ENCODE data around the gene N4BP2L2. TPM values are rescaled to one million over a fixed set of nuclear protein-coding genes. Genes with fewer than 3 reads are reported as not detected.

Gene N4BP2L2
- total RNA-seq, 1 experiment from 2014 or later, result 92.7 TPM

DNA sequence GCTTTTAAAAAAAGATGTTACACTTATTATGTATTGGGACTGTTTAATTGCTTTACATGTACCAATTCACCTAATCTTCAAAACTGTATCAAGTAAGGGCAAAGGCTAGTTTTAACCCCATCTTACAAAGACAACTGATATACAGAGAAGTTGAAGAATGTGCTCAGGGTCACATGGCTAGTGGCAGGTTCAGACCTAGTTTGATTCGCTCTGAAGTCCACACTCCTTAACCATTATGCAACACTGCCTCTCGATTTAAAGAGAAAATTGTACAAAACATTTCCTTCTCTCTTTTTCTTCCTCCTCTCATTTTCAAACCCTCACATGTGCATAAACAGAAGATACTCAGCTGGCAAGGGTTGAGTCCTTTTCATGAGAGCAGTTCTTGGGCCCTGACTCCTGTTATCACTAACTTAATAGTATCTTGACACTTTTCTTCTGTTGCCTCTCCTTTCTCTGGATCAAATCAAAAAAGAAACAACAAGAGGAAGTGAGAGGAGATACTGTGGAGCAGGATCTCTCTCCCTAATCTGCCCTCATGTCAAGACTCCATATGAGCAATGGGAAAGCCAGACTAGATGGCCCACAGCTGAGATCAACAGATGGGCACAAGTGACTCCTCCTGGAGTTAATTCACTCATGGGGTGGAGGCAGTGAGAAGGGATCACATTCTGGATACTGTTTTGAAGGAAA, 91.7 kb downstream of the N4BP2L2 start:
- CTCF ChIA-PET, result no interaction called here
- H3K27ac ChIP-seq (ENCODE audit: low read depth, low read length), result no peak overlapping the region

DNA sequence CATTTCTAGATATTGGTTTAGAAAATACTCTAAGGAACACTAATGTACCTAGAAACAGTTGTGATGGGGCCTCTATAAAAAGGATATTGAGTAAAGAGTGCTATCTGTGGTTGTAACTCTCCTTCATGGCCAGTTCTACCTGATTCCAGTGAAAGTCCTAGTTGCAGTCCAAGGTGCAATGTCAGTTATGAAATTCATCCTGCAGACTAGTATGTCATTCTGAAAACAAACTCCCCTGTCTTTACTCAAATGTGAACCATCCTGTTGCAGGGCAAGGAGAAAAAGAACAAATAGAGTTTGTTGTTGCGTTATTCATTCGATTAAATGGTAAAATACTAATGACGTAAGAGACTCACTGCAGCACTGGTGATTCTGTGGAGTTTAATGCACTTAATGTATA, 92.4 kb downstream of the N4BP2L2 start:
- ChIA-PET CTCF (no interaction called here), POLR2A (no interaction called here), RAD21 (ENCODE audit: low non-redundant PET in 1 of 2, low total read pairs in 2 of 2, uncharacterized antibody in 2 of 2, unreplicated experiment in 2 of 2) (no interaction called here)
- no peaks in the 10 kb centered on the region for H3K27me3 ChIP-seq (ENCODE audit: insufficient read depth, low read length)
- H2AFZ ChIP-seq (ENCODE audit: low read depth, low read length, poor library complexity, severe bottlenecking), result no peak overlapping the region
- ATAC-seq (no peak), DNase-seq (ENCODE audit: low read depth, low spot score) (no peak)
- no peaks in the 10 kb centered on the region for H3K9me3 ChIP-seq (ENCODE audit: control insufficient read depth in 1 of 2, insufficient read depth in 1 of 2, low read depth in 1 of 2, low read length in 2 of 2)
- no peaks in the 10 kb centered on the region for H3K4me1 ChIP-seq (ENCODE audit: control insufficient read depth in 1 of 2, insufficient read depth in 2 of 2, low read length in 2 of 2)
- no peak overlapping the region for H3K4me2 ChIP-seq (ENCODE audit: low read length)
- H3K9me2 ChIP-seq (ENCODE audit: insufficient read depth), result no peaks in the 10 kb centered on the region
- H3K9ac ChIP-seq (ENCODE audit: low read length), result no peak overlapping the region
- intact Hi-C loops (cut with micrococcal nuclease), result no loop called here
- H3K27ac ChIP-seq (ENCODE audit: low read depth, low read length), result no peak overlapping the region
- no peaks in the 10 kb centered on the region; a peak in 1 of 4 replicates for H3K36me3 ChIP-seq (ENCODE audit: control insufficient read depth in 1 of 2, insufficient read depth in 2 of 2, low read length in 2 of 2)
- no peaks in the 10 kb centered on the region for H3K79me2 ChIP-seq (ENCODE audit: insufficient read depth, low read length)
- H3K4me3 ChIP-seq (replicated peaks in 1 of 2; ENCODE audit: low read depth in 1 of 2, low read length in 2 of 2), result no peak overlapping the region
- no peaks in the 10 kb centered on the region for H4K20me1 ChIP-seq (ENCODE audit: insufficient read depth)
- BruUV-seq (replicated peaks), result no TSS peak
- no peak for TF ChIP-seq EZH2 (IDR thresholded peaks at IDR 0.05)
- TF ChIP-seq, protein P1, sequence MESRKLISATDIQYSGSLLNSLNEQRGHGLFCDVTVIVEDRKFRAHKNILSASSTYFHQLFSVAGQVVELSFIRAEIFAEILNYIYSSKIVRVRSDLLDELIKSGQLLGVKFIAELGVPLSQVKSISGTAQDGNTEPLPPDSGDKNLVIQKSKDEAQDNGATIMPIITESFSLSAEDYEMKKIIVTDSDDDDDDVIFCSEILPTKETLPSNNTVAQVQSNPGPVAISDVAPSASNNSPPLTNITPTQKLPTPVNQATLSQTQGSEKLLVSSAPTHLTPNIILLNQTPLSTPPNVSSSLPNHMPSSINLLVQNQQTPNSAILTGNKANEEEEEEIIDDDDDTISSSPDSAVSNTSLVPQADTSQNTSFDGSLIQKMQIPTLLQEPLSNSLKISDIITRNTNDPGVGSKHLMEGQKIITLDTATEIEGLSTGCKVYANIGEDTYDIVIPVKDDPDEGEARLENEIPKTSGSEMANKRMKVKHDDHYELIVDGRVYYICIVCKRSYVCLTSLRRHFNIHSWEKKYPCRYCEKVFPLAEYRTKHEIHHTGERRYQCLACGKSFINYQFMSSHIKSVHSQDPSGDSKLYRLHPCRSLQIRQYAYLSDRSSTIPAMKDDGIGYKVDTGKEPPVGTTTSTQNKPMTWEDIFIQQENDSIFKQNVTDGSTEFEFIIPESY (IDR thresholded peaks at IDR 0.05; ENCODE audit: extremely low read depth, insufficient replicate concordance, low read length), result no peak
- no peak for TF ChIP-seq POLR2AphosphoS5 (IDR thresholded peaks at IDR 0.05; ENCODE audit: low read depth, low read length)
- TF ChIP-seq SIN3A (IDR thresholded peaks at IDR 0.05; ENCODE audit: low read depth), result no peak
- no peak for TF ChIP-seq POLR2A (IDR thresholded peaks at IDR 0.05; ENCODE audit: borderline replicate concordance, extremely low read depth, insufficient read depth, insufficient read length)
- no peak for TF ChIP-seq CBX3 (IDR thresholded peaks at IDR 0.05; ENCODE audit: low read depth)
- TF ChIP-seq, protein P2, sequence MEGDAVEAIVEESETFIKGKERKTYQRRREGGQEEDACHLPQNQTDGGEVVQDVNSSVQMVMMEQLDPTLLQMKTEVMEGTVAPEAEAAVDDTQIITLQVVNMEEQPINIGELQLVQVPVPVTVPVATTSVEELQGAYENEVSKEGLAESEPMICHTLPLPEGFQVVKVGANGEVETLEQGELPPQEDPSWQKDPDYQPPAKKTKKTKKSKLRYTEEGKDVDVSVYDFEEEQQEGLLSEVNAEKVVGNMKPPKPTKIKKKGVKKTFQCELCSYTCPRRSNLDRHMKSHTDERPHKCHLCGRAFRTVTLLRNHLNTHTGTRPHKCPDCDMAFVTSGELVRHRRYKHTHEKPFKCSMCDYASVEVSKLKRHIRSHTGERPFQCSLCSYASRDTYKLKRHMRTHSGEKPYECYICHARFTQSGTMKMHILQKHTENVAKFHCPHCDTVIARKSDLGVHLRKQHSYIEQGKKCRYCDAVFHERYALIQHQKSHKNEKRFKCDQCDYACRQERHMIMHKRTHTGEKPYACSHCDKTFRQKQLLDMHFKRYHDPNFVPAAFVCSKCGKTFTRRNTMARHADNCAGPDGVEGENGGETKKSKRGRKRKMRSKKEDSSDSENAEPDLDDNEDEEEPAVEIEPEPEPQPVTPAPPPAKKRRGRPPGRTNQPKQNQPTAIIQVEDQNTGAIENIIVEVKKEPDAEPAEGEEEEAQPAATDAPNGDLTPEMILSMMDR (IDR thresholded peaks at IDR 0.05 in 2 of 3, conservative IDR thresholded peaks at IDR 0.05 in 1 of 3; ENCODE audit: borderline replicate concordance in 1 of 3, insufficient read depth in 1 of 3, low read depth in 2 of 3, low read length in 2 of 3), result no peak

More for the DNA sequence above, 91.7 kb downstream of the N4BP2L2 start:
- Histone ChIP-seq H3K36me3 (ENCODE audit: control insufficient read depth in 1 of 2, insufficient read depth in 2 of 2, low read length in 2 of 2) (no peaks in the 10 kb centered on the region; a peak in 1 of 4 replicates), H2AFZ (ENCODE audit: low read depth, low read length, poor library complexity, severe bottlenecking) (no peak overlapping the region), H3K79me2 (ENCODE audit: insufficient read depth, low read length) (no peaks in the 10 kb centered on the region), H3K9ac (ENCODE audit: low read length) (no peak overlapping the region), H3K4me2 (ENCODE audit: low read length) (no peak overlapping the region), H4K20me1 (ENCODE audit: insufficient read depth) (no peaks in the 10 kb centered on the region), H3K4me1 (ENCODE audit: control insufficient read depth in 1 of 2, insufficient read depth in 2 of 2, low read length in 2 of 2) (no peaks in the 10 kb centered on the region), H3K9me2 (ENCODE audit: insufficient read depth) (no peaks in the 10 kb centered on the region), H3K4me3 (replicated peaks in 1 of 2; ENCODE audit: low read depth in 1 of 2, low read length in 2 of 2) (no peak overlapping the region), H3K27me3 (ENCODE audit: insufficient read depth, low read length) (no peaks in the 10 kb centered on the region), H3K9me3 (ENCODE audit: control insufficient read depth in 1 of 2, insufficient read depth in 1 of 2, low read depth in 1 of 2, low read length in 2 of 2) (no peaks in the 10 kb centered on the region)
- RAD21 ChIA-PET (ENCODE audit: low non-redundant PET in 1 of 2, low total read pairs in 2 of 2, uncharacterized antibody in 2 of 2, unreplicated experiment in 2 of 2), result no interaction called here
- no TSS peak for BruUV-seq (replicated peaks)
- intact Hi-C loops (cut with micrococcal nuclease), result no loop called here
- POLR2A ChIA-PET, result no interaction called here
- no peak for ATAC-seq
- no peak for TF ChIP-seq POLR2A (IDR thresholded peaks at IDR 0.05; ENCODE audit: borderline replicate concordance, extremely low read depth, insufficient read depth, insufficient read length)
- TF ChIP-seq SRF (IDR thresholded peaks at IDR 0.05; ENCODE audit: low read depth), result no peak
- TF ChIP-seq, protein P2 (IDR thresholded peaks at IDR 0.05 in 2 of 3, conservative IDR thresholded peaks at IDR 0.05 in 1 of 3; ENCODE audit: borderline replicate concordance in 1 of 3, insufficient read depth in 1 of 3, low read depth in 2 of 3, low read length in 2 of 3), result no peak
- no peak for TF ChIP-seq TCF7L2 (IDR thresholded peaks at IDR 0.05; ENCODE audit: borderline replicate concordance, extremely low read depth, insufficient read depth, insufficient read length)
- TF ChIP-seq RAD21 (IDR thresholded peaks at IDR 0.05; ENCODE audit: low read depth), result no peak
- TF ChIP-seq CBX3 (IDR thresholded peaks at IDR 0.05; ENCODE audit: low read depth), result no peak
- no peak for TF ChIP-seq ZFX (IDR thresholded peaks at IDR 0.05)
- no peak for DNase-seq (ENCODE audit: low read depth, low spot score)

Measured in HCT116 (cell line).